Measurements from ENCODE around the gene SCUBE1. TPM values are rescaled to one million over a fixed set of nuclear protein-coding genes. Genes with fewer than 3 reads are reported as not detected.

SCUBE1 gene
- total and polyA plus RNA-seq, 2 of the 8 experiments (the other 6 are each of a cell fraction or from before 2014, with no cell fraction given) = 2.3 to 4.9 TPM

DNA sequence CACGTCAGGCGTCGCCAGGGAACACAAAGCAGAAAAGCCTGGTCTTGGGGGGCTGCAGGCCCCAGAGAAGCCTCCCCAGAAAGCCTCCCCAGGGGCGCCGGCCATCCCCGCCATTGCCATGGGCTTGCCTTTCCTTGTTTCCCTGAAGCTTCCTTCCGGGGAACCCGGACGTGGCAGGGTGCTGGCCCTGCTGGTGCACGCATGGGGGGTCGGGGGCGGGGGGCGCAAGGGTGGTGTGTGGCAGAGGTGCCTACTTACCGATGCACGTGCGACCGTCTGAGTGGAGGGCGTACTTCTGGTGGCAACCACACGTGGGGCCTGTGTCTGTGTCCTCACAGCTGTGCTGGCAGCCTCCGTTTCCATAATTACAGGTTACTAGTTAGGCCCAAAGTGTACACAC is 85.2 kb downstream of the SCUBE1 start (continued):
- TF ChIP-seq ZNF274 (IDR thresholded peaks at IDR 0.05; ENCODE audit: borderline replicate concordance, extremely low read depth, low read length) (no peak), SRF (IDR thresholded peaks at IDR 0.05; ENCODE audit: low read depth, low read length) (no peak), TCF12 (IDR thresholded peaks at IDR 0.05; ENCODE audit: low read depth, low read length) (no peak), SP4 (IDR thresholded peaks at IDR 0.05; ENCODE audit: low read length) (no peak), CBX5 (IDR thresholded peaks at IDR 0.05; ENCODE audit: low read depth, low read length) (no peak), POLR2AphosphoS5 (IDR thresholded peaks at IDR 0.05; ENCODE audit: low read depth, low read length) (no peak)
- TF ChIP-seq, protein P1, sequence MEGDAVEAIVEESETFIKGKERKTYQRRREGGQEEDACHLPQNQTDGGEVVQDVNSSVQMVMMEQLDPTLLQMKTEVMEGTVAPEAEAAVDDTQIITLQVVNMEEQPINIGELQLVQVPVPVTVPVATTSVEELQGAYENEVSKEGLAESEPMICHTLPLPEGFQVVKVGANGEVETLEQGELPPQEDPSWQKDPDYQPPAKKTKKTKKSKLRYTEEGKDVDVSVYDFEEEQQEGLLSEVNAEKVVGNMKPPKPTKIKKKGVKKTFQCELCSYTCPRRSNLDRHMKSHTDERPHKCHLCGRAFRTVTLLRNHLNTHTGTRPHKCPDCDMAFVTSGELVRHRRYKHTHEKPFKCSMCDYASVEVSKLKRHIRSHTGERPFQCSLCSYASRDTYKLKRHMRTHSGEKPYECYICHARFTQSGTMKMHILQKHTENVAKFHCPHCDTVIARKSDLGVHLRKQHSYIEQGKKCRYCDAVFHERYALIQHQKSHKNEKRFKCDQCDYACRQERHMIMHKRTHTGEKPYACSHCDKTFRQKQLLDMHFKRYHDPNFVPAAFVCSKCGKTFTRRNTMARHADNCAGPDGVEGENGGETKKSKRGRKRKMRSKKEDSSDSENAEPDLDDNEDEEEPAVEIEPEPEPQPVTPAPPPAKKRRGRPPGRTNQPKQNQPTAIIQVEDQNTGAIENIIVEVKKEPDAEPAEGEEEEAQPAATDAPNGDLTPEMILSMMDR (IDR thresholded peaks at IDR 0.05; ENCODE audit: control extremely low read depth in 1 of 3, insufficient read depth in 1 of 3, low read depth in 1 of 3, low read length in 3 of 3) = no peak
- TF ChIP-seq, protein P2, sequence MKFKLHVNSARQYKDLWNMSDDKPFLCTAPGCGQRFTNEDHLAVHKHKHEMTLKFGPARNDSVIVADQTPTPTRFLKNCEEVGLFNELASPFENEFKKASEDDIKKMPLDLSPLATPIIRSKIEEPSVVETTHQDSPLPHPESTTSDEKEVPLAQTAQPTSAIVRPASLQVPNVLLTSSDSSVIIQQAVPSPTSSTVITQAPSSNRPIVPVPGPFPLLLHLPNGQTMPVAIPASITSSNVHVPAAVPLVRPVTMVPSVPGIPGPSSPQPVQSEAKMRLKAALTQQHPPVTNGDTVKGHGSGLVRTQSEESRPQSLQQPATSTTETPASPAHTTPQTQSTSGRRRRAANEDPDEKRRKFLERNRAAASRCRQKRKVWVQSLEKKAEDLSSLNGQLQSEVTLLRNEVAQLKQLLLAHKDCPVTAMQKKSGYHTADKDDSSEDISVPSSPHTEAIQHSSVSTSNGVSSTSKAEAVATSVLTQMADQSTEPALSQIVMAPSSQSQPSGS (IDR thresholded peaks at IDR 0.05; ENCODE audit: low read length) = no peak
